Measurements from ENCODE around the gene LMO7. TPM values are rescaled to one million over a fixed set of nuclear protein-coding genes. Genes with fewer than 3 reads are reported as not detected.

LMO7 gene
- total RNA-seq, 1 donor from 2014 or later: 73.3 TPM

DNA sequence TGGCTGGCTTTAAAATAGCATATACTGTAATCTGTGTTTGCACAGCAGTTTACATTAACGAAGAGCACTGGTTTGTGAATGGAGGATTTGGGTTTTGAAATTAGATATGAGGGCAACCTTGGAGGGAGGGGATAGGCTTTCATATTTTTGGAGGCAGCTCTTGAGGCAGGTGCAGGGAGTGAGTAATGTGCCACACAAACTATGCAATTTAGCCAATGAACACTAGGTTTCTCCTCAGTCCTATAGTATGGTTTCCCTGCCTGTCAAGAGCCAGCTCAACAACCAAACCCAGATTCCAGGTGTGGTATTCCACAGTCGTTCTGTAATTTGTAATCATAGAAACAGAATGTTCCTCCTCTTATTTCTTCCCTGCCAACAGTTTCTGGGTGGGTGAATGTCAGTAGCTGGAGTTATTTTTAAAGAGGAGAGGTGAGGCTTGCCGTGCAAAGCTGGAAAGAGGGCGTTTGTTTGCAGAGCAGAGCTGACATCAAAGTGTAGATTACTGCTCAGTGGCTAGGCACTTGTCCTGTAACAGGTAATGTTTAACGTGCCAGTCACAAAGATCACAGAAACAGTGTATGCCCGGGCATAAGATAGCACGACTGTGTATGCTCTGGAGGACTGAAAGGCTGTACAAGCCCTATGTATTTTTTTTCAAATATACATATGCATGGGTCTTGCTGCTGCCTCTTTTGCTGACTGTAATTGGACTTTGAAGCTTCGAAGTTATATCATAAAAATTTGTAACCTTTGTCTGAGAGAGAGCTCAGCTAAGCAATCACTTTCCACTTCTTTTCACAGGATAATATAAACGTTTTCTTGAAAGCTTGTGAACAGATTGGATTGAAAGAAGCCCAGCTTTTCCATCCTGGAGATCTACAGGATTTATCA lies 124.2 kb downstream of the LMO7 start:
- Mint-ChIP-seq H3K27ac (peak overlapping the region; percentile 96), H3K27me3 (no peaks in the 10 kb centered on the region), H3K4me1 (ENCODE audit: unreplicated experiment) (peaks cover 9% of the 10 kb centered on the region), H3K4me3 (peak overlapping the region; percentile 85), H3K36me3 (peaks cover 8% of the 10 kb centered on the region), H3K9me3 (peaks cover under 1% of the 10 kb centered on the region)
- DNase-seq (ENCODE audit: extremely low spot score, unreplicated experiment): no peak
- TF ChIP-seq, protein P1, sequence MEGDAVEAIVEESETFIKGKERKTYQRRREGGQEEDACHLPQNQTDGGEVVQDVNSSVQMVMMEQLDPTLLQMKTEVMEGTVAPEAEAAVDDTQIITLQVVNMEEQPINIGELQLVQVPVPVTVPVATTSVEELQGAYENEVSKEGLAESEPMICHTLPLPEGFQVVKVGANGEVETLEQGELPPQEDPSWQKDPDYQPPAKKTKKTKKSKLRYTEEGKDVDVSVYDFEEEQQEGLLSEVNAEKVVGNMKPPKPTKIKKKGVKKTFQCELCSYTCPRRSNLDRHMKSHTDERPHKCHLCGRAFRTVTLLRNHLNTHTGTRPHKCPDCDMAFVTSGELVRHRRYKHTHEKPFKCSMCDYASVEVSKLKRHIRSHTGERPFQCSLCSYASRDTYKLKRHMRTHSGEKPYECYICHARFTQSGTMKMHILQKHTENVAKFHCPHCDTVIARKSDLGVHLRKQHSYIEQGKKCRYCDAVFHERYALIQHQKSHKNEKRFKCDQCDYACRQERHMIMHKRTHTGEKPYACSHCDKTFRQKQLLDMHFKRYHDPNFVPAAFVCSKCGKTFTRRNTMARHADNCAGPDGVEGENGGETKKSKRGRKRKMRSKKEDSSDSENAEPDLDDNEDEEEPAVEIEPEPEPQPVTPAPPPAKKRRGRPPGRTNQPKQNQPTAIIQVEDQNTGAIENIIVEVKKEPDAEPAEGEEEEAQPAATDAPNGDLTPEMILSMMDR (conservative IDR thresholded peaks at IDR 0.05): no peak

- DNase-seq (ENCODE audit: extremely low spot score, unreplicated experiment): no peak
- Mint-ChIP-seq H3K36me3 (peaks cover 14% of the 10 kb centered on the region), H3K4me1 (ENCODE audit: unreplicated experiment) (peaks cover 15% of the 10 kb centered on the region), H3K4me3 (peak overlapping the region; percentile 85), H3K9me3 (peaks cover 11% of the 10 kb centered on the region), H3K27me3 (no peaks in the 10 kb centered on the region), H3K27ac (peak overlapping the region; percentile 96)
- TF ChIP-seq, protein P1 (conservative IDR thresholded peaks at IDR 0.05): no peak
These were observed 125.2 kb downstream of the LMO7 start for GRCh38 chr13:75761369-75761768.

- H3K4me1 Mint-ChIP-seq (ENCODE audit: unreplicated experiment): peaks cover 21% of the 10 kb centered on the region
- peaks cover 11% of the 10 kb centered on the region for H3K9me3 Mint-ChIP-seq
- peak overlapping the region; percentile 96 for H3K27ac Mint-ChIP-seq
- peak overlapping the region; percentile 85 for H3K4me3 Mint-ChIP-seq
- H3K36me3 Mint-ChIP-seq: peaks cover 15% of the 10 kb centered on the region
- no peaks in the 10 kb centered on the region for H3K27me3 Mint-ChIP-seq
- DNase-seq (ENCODE audit: extremely low spot score, unreplicated experiment): no peak
- TF ChIP-seq, protein P1 (conservative IDR thresholded peaks at IDR 0.05): no peak
These were observed 126.2 kb downstream of the LMO7 start for GRCh38 chr13:75762076-75762937.

DNA sequence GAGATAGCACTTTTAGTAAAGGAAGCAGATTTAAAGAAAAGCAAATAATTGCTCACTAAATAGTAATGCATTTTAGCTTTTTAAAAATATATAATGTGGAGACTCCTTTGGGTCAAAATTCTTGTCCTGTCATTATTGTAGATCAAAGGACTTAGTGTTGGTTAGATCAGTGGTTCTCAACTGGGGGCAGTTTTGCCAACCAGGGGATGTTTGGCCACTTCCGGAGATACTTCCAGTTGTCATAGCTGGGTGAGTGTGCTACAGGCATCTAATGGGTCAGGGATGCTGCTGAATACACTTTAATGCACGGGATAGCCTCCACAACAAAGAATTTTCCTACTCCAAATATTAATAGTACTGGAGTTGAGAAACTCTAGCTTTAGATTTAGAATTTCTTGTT lies 126.8 kb downstream of the LMO7 start:
- H3K9me3 Mint-ChIP-seq: peaks cover 11% of the 10 kb centered on the region
- H3K36me3 Mint-ChIP-seq: peaks cover 21% of the 10 kb centered on the region
- peaks cover 26% of the 10 kb centered on the region for H3K4me1 Mint-ChIP-seq (ENCODE audit: unreplicated experiment)
- H3K4me3 Mint-ChIP-seq: peak overlapping the region; percentile 85
- DNase-seq (ENCODE audit: extremely low spot score, unreplicated experiment): no peak
- TF ChIP-seq, protein P1 (conservative IDR thresholded peaks at IDR 0.05): no peak
- no peaks in the 10 kb centered on the region for H3K27me3 Mint-ChIP-seq
- peak overlapping the region; percentile 96 for H3K27ac Mint-ChIP-seq

- H3K4me1 Mint-ChIP-seq (ENCODE audit: unreplicated experiment): peaks cover 32% of the 10 kb centered on the region
- no peaks in the 10 kb centered on the region for H3K27me3 Mint-ChIP-seq
- TF ChIP-seq, protein P1 (conservative IDR thresholded peaks at IDR 0.05): no peak
- H3K9me3 Mint-ChIP-seq: peaks cover 11% of the 10 kb centered on the region
- peak overlapping the region; percentile 85 for H3K4me3 Mint-ChIP-seq
- peaks cover 21% of the 10 kb centered on the region for H3K36me3 Mint-ChIP-seq
- no peak for DNase-seq (ENCODE audit: extremely low spot score, unreplicated experiment)
- H3K27ac Mint-ChIP-seq: peak overlapping the region; percentile 96
These were observed 127.4 kb downstream of the LMO7 start for GRCh38 chr13:75763512-75763911.
